HepG2 (cell line): ENCODE data around the gene NDE1. TPM values are rescaled to one million over a fixed set of nuclear protein-coding genes. Genes with fewer than 3 reads are reported as not detected.

Experiments used
- ATAC-seq: fragments of 200-7000 bp; cut with Tn5 transposase; 3 replicates; pipeline ENCODE4 v1.9.1; 2020; ENCODE audit warnings: mild to moderate bottlenecking, moderate library complexity
- BruUV-seq: library from RNA; stranded (reverse); fragments of 400-500 nt; replicated peaks from 2 replicates; lab custom pipeline; 2021; lab: Mats Ljungman, UMichigan
- CTCF ChIA-PET: fragments of 300-600 bp; formaldehyde crosslinking; extraction: SDS; loops from one replicate; lab custom pipeline; 2021; ENCODE audit warnings: low total read pairs, inconsistent platforms, low intra/inter-chr PET ratio; lab: Yijun Ruan, JAX
- POLR2A ChIA-PET: fragments of 350-600 bp; sonication (Branson Sonifier 250); formaldehyde crosslinking; loops from one replicate; lab custom pipeline; 2020; ENCODE audit warnings: antibody characterized with exemption, inconsistent platforms; lab: Yijun Ruan, JAX
- DNase-seq: peaks from one replicate; pipeline ENCODE4 v3.0.0-alpha.2; 2015; ENCODE audit warnings: low spot score
- FAIRE-seq: peaks from 3 replicates; lab custom pipeline; 2011; peaks lifted over from hg19 to GRCh38; lab: Jason Lieb, UNC
- H2AFZ ChIP-seq: one replicate; pipeline ENCODE4 v1.6.1; 2011; ENCODE audit warnings: low read length, inconsistent platforms
- H3K27ac ChIP-seq: fragments of 300-600 bp; 3 replicates; pipeline ENCODE4 v1.8.0; 2011; ENCODE audit warnings: mixed run types, mild to moderate bottlenecking, mixed read lengths, low read length, inconsistent platforms; ENCODE audit not compliant: insufficient read depth; ENCODE audit errors: extremely low read length
- H3K27me3 ChIP-seq, 2 experiments: fragments of 200-600 bp in 1 of 2; 2 replicates in 1 of 2; 3 replicates in 1 of 2; pipeline versions ENCODE4 v1.6.0 to v1.8.0; 2011; ENCODE audit warnings: low read length in 2 of 2, mild to moderate bottlenecking in 2 of 2, moderate library complexity in 2 of 2, inconsistent platforms in 1 of 2; ENCODE audit not compliant: insufficient read depth in 2 of 2, control insufficient read depth in 1 of 2
- H3K36me3 ChIP-seq, 2 experiments: fragments of 200-600 bp in 1 of 2; replicated peaks in 1 of 2; 2 replicates in 1 of 2; 3 replicates in 1 of 2; pipeline versions ENCODE4 v1.5.1 to v1.8.0; 2011; ENCODE audit warnings: low read length in 2 of 2, inconsistent platforms in 1 of 2; ENCODE audit not compliant: insufficient read depth in 2 of 2, control insufficient read depth in 1 of 2
- H3K4me1 ChIP-seq: 2 replicates; pipeline ENCODE4 v1.5.1; 2012; ENCODE audit warnings: low read length, inconsistent platforms; ENCODE audit not compliant: insufficient read depth
- H3K4me2 ChIP-seq: 2 replicates; pipeline ENCODE4 v1.6.0; 2011; ENCODE audit warnings: low read depth, low read length, inconsistent platforms
- H3K4me3 ChIP-seq, 3 experiments: fragments of 200-600 bp in 1 of 3; sonication (generic), shearing (Covaris generic) in 1 of 3; replicated peaks in 1 of 3; 2 replicates each; pipeline ENCODE4 v1.5.1; 2011 to 2016; ENCODE audit warnings: low read length in 3 of 3, inconsistent platforms in 2 of 3, low read depth in 2 of 3, mild to moderate bottlenecking in 2 of 3, control low read depth in 1 of 3, mixed read lengths in 1 of 3; ENCODE audit not compliant: insufficient read depth in 1 of 3
- H3K79me2 ChIP-seq: one replicate; pipeline ENCODE4 v1.6.1; 2011; ENCODE audit warnings: low read length, inconsistent platforms; ENCODE audit not compliant: insufficient read depth
- H3K9ac ChIP-seq: 2 replicates; pipeline ENCODE4 v1.6.0; 2011; ENCODE audit warnings: mild to moderate bottlenecking, low read depth, low read length, inconsistent platforms; ENCODE audit not compliant: insufficient read depth
- H3K9me3 ChIP-seq: 2 replicates; pipeline ENCODE4 v1.5.1; 2012; ENCODE audit warnings: mild to moderate bottlenecking, low read length
- H4K20me1 ChIP-seq: 2 replicates; pipeline ENCODE4 v1.6.0; 2011; ENCODE audit warnings: inconsistent platforms, mild to moderate bottlenecking, low read length, moderate library complexity; ENCODE audit not compliant: insufficient read depth
- AHDC1 ChIP-seq: sonication (generic); formaldehyde crosslinking; IDR thresholded peaks from 2 replicates; pipeline ENCODE4 v1.5.1; 2020; ENCODE audit warnings: mild to moderate bottlenecking, missing genetic modification reagents, borderline replicate concordance
- ARID5B ChIP-seq: IDR thresholded peaks from 2 replicates; pipeline ENCODE4 v1.4.0; 2020; ENCODE audit warnings: mild to moderate bottlenecking, missing genetic modification reagents
- POLR2AphosphoS5 ChIP-seq: IDR thresholded peaks from 2 replicates; pipeline ENCODE4 v1.6.1; 2012; ENCODE audit warnings: low read depth, low read length
- WGBS: methylation state at CpG from one replicate; pipeline ENCODE4 v1.1.6; 2017; ENCODE audit warnings: low lambda C conversion rate; 5-methylcytosine and 5-hydroxymethylcytosine counted together
- in situ Hi-C: cut with HindIII; loops from 2 replicates; pipeline ENCODE4 v1.10.0; 2017; ENCODE audit warnings: low pct_unique_long_range_greater_than_20kb; ENCODE audit not compliant: extremely low pct_ligation_motif_present
- intact Hi-C: fragments of 100-400 bp; cut with micrococcal nuclease; formaldehyde crosslinking; loops from one replicate; pipeline ENCODE4 v1.10.0; 2022; ENCODE audit not compliant: unreplicated experiment
- polyA plus RNA-seq, 8 experiments: library from polyadenylated mRNA; depleted of rRNA in 3 of 8; stranded (reverse) in 7 of 8; unstranded in 1 of 8; fragments of >200 nt; fragmentation: Illumina TruSeq in 4 of 8; extraction: Trizol in 4 of 8; gene quantifications; 2 replicates each; pipeline versions ENCODE4 v1.2.1 to v1.2.3, GENCODE V29; 2011 to 2016; ENCODE audit warnings: low read depth in 4 of 8, missing spikeins in 1 of 8, mixed read lengths in 1 of 8; ENCODE audit not compliant: insufficient read depth in 1 of 8
- total RNA-seq, 5 experiments: library from RNA; depleted of rRNA; stranded (reverse); fragments of >200 nt; fragmentation: Illumina TruSeq; extraction: Trizol; gene quantifications; 2 replicates each; pipeline ENCODE4 v1.2.3, GENCODE V29; 2016; ENCODE audit warnings: low read depth in 1 of 5

NDE1 gene
- total and polyA plus RNA-seq, 2 of the 13 experiments (the other 11 are each of a cell fraction or from before 2014, with no cell fraction given), result 40.9 to 72.5 TPM

GRCh38 chr16:15703029-15703736 is 53.1 kb downstream of the NDE1 start:
- Histone ChIP-seq H3K27ac (no peak overlapping the region), H3K9ac (no peak overlapping the region), H4K20me1 (no peaks in the 10 kb centered on the region), H3K9me3 (no peaks in the 10 kb centered on the region), H3K4me2 (no peak overlapping the region), H2AFZ (no peak overlapping the region), H3K79me2 (no peaks in the 10 kb centered on the region), H3K36me3 (peaks cover 32 to 45% of the 10 kb centered on the region in 2 experiments), H3K4me3 (no peak overlapping the region), H3K27me3 (no peaks in the 10 kb centered on the region; a peak in 1 of 5 replicates), H3K4me1 (no peaks in the 10 kb centered on the region)
- WGBS, result 94% methylated on average over 14 of the region's 14 CpGs
- no TSS peak for BruUV-seq
- TF ChIP-seq ARID5B (CRISPR knock-in tag) (no peak), AHDC1 (CRISPR knock-in tag) (0 out of 2 replicates have a peak, but pooled peaks have one; percentile 19), POLR2AphosphoS5 (0 out of 2 replicates have a peak, but pooled peaks have one; percentile 19)
- CTCF ChIA-PET, result interaction anchor here (0.8 to 2.3 kb wide), 2 partner anchors 180 to 276 kb away, joined by 3 to 29 read pairs; no protein-coding TSS in a partner anchor
- no peak for ATAC-seq
- POLR2A ChIA-PET, result interaction anchor here (2.5 kb wide), 1 partner anchor 61 kb away, joined by 6 read pairs; the partner anchor contains the start of gene MARF1
- in situ Hi-C loops (loop anchor here (5.0 to 10.0 kb wide), 2 partner anchors 191 to 278 kb away; no protein-coding TSS in a partner anchor), intact Hi-C loops (loop anchor here (5.0 kb wide), 2 partner anchors 61 to 166 kb away; partner anchors contain the start of gene MARF1)
- DNase-seq, result no peak
- FAIRE-seq, result no peak
